HG02852 (cell line): Measurements from ENCODE around the gene DNLZ.
A peak's percentile ranks its signal among the peaks of the same experiment; 100 is the strongest.
"Not testable (repeated sequence)": the region's sequence is repeated elsewhere in the genome, so short reads cannot be mapped to it uniquely, and the experiment has no call there.

Experiments
- ATAC-seq: cut with Tn5 transposase; IDR thresholded peaks from one replicate; pipeline ENCODE4 v1.9.1; 2021; ENCODE audit warnings: mild to moderate bottlenecking, moderate library complexity; ENCODE audit not compliant: unreplicated experiment

Gene DNLZ

GRCh38 chr9:136363106-136363948, at the start of gene DNLZ:
Gene DNLZ (minus strand): TSS chr9:136363744. CDS start chr9:136363714, 30 bp downstream.
- peak; percentile 76 for ATAC-seq

GRCh38 chr9:136412962-136413361, 49.4 kb upstream of the DNLZ start:
- no peak for ATAC-seq

- no peak for ATAC-seq
These were observed 47.8 kb upstream of the DNLZ start for GRCh38 chr9:136411378-136411777.

GRCh38 chr9:136410500-136411287, 47.1 kb upstream of the DNLZ start, which contains the start of the genes ENTR1 and PMPCA:
Gene ENTR1 (minus strand): TSS chr9:136410614. CDS start chr9:136410397, 217 bp downstream.
Gene PMPCA (plus strand): TSS chr9:136410658. CDS start chr9:136410669, 11 bp downstream.
- ATAC-seq, result peak; percentile 68

- peak; percentile 23 for ATAC-seq
These were observed 46.3 kb upstream of the DNLZ start for GRCh38 chr9:136409557-136410455.

- no peak for ATAC-seq
These were observed 44.4 kb upstream of the DNLZ start for GRCh38 chr9:136407911-136408310.

GRCh38 chr9:136407061-136407460, 43.5 kb upstream of the DNLZ start:
- ATAC-seq, result not testable (repeated sequence)

- ATAC-seq, result not testable (repeated sequence)
These were observed 42.4 kb upstream of the DNLZ start for GRCh38 chr9:136405904-136406303.

GRCh38 chr9:136405481-136405880, 41.9 kb upstream of the DNLZ start:
- ATAC-seq, result no peak

- no peak for ATAC-seq
These were observed 41.2 kb upstream of the DNLZ start for GRCh38 chr9:136404801-136405136.

GRCh38 chr9:136403915-136404800, 40.6 kb upstream of the DNLZ start:
- ATAC-seq, result no peak

- ATAC-seq, result no peak
These were observed 40.0 kb upstream of the DNLZ start for GRCh38 chr9:136403538-136403914.

GRCh38 chr9:136402067-136402466, 38.5 kb upstream of the DNLZ start:
- no peak for ATAC-seq

- no peak for ATAC-seq
These were observed 37.8 kb upstream of the DNLZ start for GRCh38 chr9:136401173-136401922.

- ATAC-seq, result peak; percentile 70
These were observed 36.7 kb upstream of the DNLZ start, which contains the start of gene SNAPC4 for GRCh38 chr9:136400038-136400834. Gene SNAPC4 (minus strand): TSS chr9:136400170. CDS start chr9:136398428, 1,742 bp downstream.

- ATAC-seq, result no peak
These were observed 35.9 kb upstream of the DNLZ start for GRCh38 chr9:136399176-136400037.

GRCh38 chr9:136398286-136398685, 34.7 kb upstream of the DNLZ start:
- no peak for ATAC-seq
